Vagina (tissue), 2 donors: ENCODE data around the gene WDR82. TPM values are rescaled to one million over a fixed set of nuclear protein-coding genes. Genes with fewer than 3 reads are reported as not detected.

Experiments used
- DNase-seq, 2 donors: peaks; one replicate each; pipeline ENCODE4 v3.0.0-alpha.2; 2017; ENCODE audit errors: extremely low spot score in 2 of 2
- H3K27ac ChIP-seq: fragments of 200-600 bp; sonication (generic); one replicate; pipeline ENCODE4 v1.5.1; 2019
- H3K27me3 ChIP-seq: fragments of 200-600 bp; sonication (generic); one replicate; pipeline ENCODE4 v1.5.1; 2019
- H3K36me3 ChIP-seq, 2 donors: fragments of 200-600 bp; sonication (generic); one replicate each; pipeline ENCODE4 v1.5.1; 2017 to 2019
- H3K4me1 ChIP-seq: fragments of 200-600 bp; sonication (generic); one replicate; pipeline ENCODE4 v1.5.1; 2019
- H3K4me3 ChIP-seq, 2 donors: fragments of 200-600 bp; sonication (generic); 1 replicate in 1 of 2; 2 replicates in 1 of 2; pipeline ENCODE4 v1.5.1; 2016 to 2019
- H3K9me3 ChIP-seq: fragments of 200-600 bp; sonication (generic); one replicate; pipeline ENCODE4 v1.5.1; 2019
- POLR2A ChIP-seq, 2 donors: fragments of 450-650 bp; IDR thresholded peaks; one replicate each; pipeline ENCODE4 v1.6.1; 2017; ENCODE audit warnings: antibody characterized with exemption in 2 of 2, mild to moderate bottlenecking in 2 of 2, moderate library complexity in 2 of 2
- POLR2AphosphoS5 ChIP-seq, 2 donors: sonication (generic); formaldehyde crosslinking; IDR thresholded peaks; one replicate each; pipeline ENCODE4 v1.9.0; 2017; ENCODE audit warnings: antibody characterized with exemption in 2 of 2, mild to moderate bottlenecking in 2 of 2, low read depth in 1 of 2; ENCODE audit not compliant: insufficient read depth in 1 of 2
- intact Hi-C: fragments of 100-400 bp; cut with DNase I; formaldehyde crosslinking; loops from one replicate; pipeline ENCODE4 v1.15.1; 2023
- total RNA-seq: library from RNA; depleted of rRNA; stranded (reverse); fragments of >200 nt; gene quantifications from one replicate; pipeline ENCODE4 v1.2.3, GENCODE V29; 2016
- TF ChIP-seq, protein P1 (sequence below), 3 experiments: fragments of 450-650 bp in 2 of 3; fragments of 200-600 bp in 1 of 3; sonication (generic) in 1 of 3; IDR thresholded peaks; one replicate each; pipeline ENCODE4 v1.5.1; 2017 to 2019; ENCODE audit warnings: antibody characterized with exemption in 3 of 3, mild to moderate bottlenecking in 2 of 3, moderate library complexity in 2 of 3

Gene WDR82
- total RNA-seq, 1 donor from 2014 or later, result 44.4 TPM

DNA sequence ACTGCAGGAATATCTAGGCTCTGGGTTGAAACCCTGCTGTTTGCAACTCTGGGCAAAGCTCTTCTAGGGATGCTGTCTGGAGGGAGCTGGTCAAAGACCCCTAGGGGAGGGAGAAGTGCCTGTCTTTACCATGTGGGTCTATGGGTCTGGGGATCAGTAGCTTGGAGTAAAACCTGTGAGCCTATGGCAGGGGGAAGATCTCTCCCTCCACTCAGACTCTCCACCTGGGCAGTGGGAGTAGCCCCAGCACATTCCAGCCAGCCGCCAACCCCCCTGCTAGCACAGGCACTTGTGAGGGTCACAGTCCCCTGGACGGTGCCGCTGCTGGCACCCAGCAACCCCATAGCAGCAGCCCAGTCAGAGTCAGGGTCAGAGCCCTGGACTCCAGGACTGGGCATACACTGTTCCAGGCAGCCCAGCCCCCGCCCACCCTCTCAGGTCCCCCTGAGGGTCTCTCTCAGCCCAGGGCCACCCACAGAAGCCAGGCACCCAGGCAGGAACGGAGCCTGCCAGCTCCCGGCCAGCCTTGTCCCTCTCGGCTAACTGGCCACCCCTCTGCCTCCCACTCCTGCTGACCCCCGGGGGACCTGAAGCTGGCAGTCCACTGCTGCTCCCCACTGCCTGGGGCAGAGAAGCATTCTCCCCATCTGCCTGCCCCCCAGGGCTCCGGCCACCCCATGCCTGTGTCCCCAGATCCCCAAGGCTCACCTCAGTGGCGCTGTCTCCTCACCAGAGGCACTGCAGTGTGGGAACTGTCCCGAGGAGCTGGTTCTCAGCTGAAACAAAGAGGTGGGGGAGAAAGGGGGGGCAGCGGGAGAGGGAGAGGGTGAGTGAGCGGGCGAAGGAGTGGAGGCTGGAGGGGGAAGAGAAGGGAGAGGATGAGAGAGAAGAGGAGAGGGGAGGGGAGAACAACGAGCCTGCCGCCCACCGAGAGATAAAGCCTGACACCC, 20.0 kb upstream of the WDR82 start:
- H3K4me1 ChIP-seq, result no peaks in the 10 kb centered on the region
- H3K36me3 ChIP-seq, result no peaks in the 10 kb centered on the region
- no peaks in the 10 kb centered on the region for H3K27me3 ChIP-seq
- TF ChIP-seq POLR2AphosphoS5 (IDR thresholded peaks at IDR 0.05; ENCODE audit: insufficient read depth in 1 of 2, low read depth in 1 of 2) (no peak), POLR2A (IDR thresholded peaks at IDR 0.05) (no peak)
- TF ChIP-seq, protein P1, sequence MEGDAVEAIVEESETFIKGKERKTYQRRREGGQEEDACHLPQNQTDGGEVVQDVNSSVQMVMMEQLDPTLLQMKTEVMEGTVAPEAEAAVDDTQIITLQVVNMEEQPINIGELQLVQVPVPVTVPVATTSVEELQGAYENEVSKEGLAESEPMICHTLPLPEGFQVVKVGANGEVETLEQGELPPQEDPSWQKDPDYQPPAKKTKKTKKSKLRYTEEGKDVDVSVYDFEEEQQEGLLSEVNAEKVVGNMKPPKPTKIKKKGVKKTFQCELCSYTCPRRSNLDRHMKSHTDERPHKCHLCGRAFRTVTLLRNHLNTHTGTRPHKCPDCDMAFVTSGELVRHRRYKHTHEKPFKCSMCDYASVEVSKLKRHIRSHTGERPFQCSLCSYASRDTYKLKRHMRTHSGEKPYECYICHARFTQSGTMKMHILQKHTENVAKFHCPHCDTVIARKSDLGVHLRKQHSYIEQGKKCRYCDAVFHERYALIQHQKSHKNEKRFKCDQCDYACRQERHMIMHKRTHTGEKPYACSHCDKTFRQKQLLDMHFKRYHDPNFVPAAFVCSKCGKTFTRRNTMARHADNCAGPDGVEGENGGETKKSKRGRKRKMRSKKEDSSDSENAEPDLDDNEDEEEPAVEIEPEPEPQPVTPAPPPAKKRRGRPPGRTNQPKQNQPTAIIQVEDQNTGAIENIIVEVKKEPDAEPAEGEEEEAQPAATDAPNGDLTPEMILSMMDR (IDR thresholded peaks at IDR 0.05), result no peak
- no peak overlapping the region for H3K4me3 ChIP-seq
- intact Hi-C loops, result no loop called here
- DNase-seq, result no peak
- no peak overlapping the region for H3K27ac ChIP-seq
- no peaks in the 10 kb centered on the region for H3K9me3 ChIP-seq

- DNase-seq, result no peak
- Histone ChIP-seq H3K4me3 (no peak overlapping the region), H3K36me3 (peaks cover 0 to 4% of the 10 kb centered on the region in 2 donors), H3K4me1 (no peaks in the 10 kb centered on the region), H3K27ac (no peak overlapping the region), H3K27me3 (no peaks in the 10 kb centered on the region), H3K9me3 (no peaks in the 10 kb centered on the region)
- intact Hi-C loops, result no loop called here
- TF ChIP-seq POLR2AphosphoS5 (IDR thresholded peaks at IDR 0.05; ENCODE audit: insufficient read depth in 1 of 2, low read depth in 1 of 2) (no peak), POLR2A (IDR thresholded peaks at IDR 0.05) (no peak)
- TF ChIP-seq, protein P1 (IDR thresholded peaks at IDR 0.05), result no peak
Observed at GRCh38 chr3:52297242-52298148, 19.0 kb upstream of the WDR82 start.

DNA sequence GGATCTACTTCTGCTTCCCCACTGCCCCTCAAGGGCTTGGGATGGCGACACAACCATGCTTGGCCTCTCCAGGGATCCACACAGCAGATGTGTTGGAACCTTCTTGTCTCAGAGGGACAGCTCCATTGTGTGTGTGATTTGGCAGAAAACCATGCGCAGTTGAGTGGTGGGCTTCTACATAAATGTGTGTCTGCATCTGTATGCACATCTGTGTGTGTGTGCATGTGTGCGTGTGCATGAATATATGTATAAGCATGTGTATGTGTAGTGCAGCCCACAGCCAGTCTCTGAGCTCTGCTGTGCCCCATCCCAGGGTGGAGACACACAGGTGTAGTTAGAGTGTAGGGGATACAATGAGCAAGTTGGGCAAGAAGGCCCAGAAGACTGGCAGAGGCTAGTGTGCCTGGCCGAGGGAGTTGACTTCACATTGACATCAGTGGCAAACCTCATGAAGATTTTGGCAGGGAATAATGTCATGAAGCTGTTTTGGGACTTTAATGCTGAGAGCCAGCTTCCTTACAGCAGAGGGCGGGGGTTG, 17.3 kb upstream of the WDR82 start:
- peaks cover 0 to 13% of the 10 kb centered on the region in 2 donors for H3K36me3 ChIP-seq
- H3K4me3 ChIP-seq, result no peak overlapping the region
- no peak overlapping the region for H3K27ac ChIP-seq
- no peaks in the 10 kb centered on the region for H3K27me3 ChIP-seq
- intact Hi-C loops, result no loop called here
- TF ChIP-seq POLR2AphosphoS5 (IDR thresholded peaks at IDR 0.05; ENCODE audit: insufficient read depth in 1 of 2, low read depth in 1 of 2), result no peak
- TF ChIP-seq, protein P1 (IDR thresholded peaks at IDR 0.05), result no peak
- TF ChIP-seq POLR2A (IDR thresholded peaks at IDR 0.05), result no peak
- H3K9me3 ChIP-seq, result no peaks in the 10 kb centered on the region
- H3K4me1 ChIP-seq, result no peaks in the 10 kb centered on the region
- DNase-seq, result no peak

DNA sequence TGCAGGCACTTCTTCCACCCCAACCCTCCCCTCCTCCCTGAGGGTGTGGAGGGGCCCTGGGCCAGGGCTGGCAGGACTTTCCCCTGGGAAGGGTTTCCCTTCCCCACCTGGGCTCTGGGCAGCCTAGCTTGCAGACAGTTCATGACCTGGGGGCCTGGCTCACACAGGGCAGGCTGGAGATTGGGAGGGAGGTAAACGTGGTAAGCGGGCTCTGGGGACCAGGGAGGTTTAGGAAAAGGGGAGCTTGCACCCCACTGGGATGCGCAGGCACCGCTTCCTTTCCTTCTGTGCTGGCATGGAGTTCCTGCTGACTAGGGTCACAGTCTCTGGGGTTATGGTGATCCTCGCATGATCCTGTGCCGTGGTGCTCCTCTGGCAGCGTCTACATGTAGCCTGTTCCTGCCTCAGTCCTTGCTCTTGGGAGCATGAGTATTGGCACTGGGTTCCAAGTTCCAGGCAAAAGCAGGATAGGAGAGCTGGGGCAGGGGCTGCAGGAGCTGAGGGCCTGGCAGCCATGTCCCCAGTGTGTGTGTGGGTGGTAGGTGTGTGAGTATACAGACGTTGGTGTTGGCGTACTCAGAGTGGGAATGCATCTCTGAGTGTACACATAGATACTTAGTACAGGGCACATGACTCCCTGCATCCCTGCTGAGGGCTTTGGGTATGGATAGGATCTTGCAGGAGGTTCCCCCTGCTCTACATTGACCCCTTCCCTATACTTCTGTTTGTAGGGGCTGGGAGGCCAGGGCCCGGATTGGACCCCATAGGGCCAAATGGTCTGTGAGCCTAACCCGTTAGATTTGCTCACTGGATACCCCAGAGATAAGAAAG, 16.1 kb upstream of the WDR82 start:
- TF ChIP-seq POLR2A (IDR thresholded peaks at IDR 0.05), result no peak
- TF ChIP-seq, protein P1 (IDR thresholded peaks at IDR 0.05), result no peak
- no peak for TF ChIP-seq POLR2AphosphoS5 (IDR thresholded peaks at IDR 0.05; ENCODE audit: insufficient read depth in 1 of 2, low read depth in 1 of 2)
- Histone ChIP-seq H3K4me3 (no peak overlapping the region), H3K9me3 (no peaks in the 10 kb centered on the region), H3K4me1 (no peaks in the 10 kb centered on the region), H3K27ac (no peak overlapping the region), H3K27me3 (no peaks in the 10 kb centered on the region), H3K36me3 (peaks cover 0 to 13% of the 10 kb centered on the region in 2 donors)
- DNase-seq, result no peak
- intact Hi-C loops, result no loop called here
